Measurements from ENCODE around the gene UVRAG.
"Not testable (repeated sequence)": the region's sequence is repeated elsewhere in the genome, so short reads cannot be mapped to it uniquely, and the experiment has no call there.

Gene UVRAG

GRCh38 chr11:75907906-75908527 is 93.0 kb downstream of the UVRAG start:
- DNase-seq (ENCODE audit: insufficient read length, low spot score): no peak
- no peak for TF ChIP-seq POLR2A (IDR thresholded peaks at IDR 0.05; ENCODE audit: low read depth, low read length)
- no peak for FAIRE-seq

DNA sequence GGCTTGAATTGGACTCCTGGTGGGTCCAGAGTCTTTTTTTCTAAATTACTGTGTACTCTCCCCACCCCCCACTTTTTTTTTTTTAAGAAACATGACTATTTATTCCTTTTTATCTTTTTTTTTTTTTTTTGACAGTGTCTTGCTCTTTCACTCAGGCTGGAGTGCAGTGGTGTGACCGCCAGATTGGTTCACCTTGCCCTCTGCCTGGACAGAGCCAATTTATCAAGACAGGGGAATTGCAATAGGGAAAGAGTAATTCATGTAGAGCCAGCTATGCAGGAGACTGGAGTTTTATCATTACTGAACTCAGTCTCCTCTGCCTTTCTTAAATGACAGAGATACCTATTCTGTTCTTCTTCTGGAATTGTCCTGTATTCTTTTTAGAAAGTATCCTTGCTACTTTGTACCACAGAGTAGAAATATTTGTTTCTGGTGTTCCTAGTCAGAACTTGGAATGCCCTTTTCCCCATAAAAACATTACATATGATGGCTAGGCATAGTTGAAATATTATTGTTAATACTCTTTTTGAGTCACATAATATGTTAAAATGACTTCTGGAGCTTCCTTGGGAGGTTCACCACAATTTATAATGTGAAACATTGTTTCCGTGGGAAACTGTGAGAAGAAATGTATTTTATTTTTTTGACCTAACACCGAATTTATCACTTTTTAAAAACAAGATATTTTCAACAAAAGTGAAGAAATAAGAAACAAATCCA is 95.6 kb downstream of the UVRAG start:
- DNase-seq (ENCODE audit: insufficient read length, low spot score): no peak
- no peak for TF ChIP-seq POLR2A (IDR thresholded peaks at IDR 0.05; ENCODE audit: low read depth, low read length)
- FAIRE-seq: no peak

DNA sequence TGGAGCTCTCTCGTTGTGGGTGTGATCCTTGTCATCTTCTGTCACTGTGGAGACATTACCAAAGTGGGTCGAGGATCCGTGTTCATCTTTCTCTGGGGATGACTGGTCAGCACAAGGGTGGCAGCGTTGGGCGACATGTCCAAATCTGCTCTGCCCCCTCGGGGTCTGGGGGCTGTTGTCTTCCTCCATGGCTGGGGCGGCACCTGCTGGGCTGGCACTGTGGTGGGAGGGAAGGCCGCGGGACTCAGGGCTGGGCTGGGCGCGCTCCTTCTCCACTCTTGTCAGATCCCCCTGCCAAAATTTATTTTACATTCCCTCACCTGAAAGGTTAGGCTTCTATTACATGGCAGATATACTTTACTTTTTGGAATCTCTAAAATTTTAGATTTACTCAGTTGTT is 96.4 kb downstream of the UVRAG start:
- no peak for TF ChIP-seq POLR2A (IDR thresholded peaks at IDR 0.05; ENCODE audit: low read depth, low read length)
- no peak for DNase-seq (ENCODE audit: insufficient read length, low spot score)
- no peak for FAIRE-seq

GRCh38 chr11:75913984-75914383 is 99.0 kb downstream of the UVRAG start:
- no peak for DNase-seq (ENCODE audit: insufficient read length, low spot score)
- no peak for TF ChIP-seq POLR2A (IDR thresholded peaks at IDR 0.05; ENCODE audit: low read depth, low read length)
- FAIRE-seq: no peak

- TF ChIP-seq POLR2A (IDR thresholded peaks at IDR 0.05; ENCODE audit: low read depth, low read length): no peak
- FAIRE-seq (no peak), DNase-seq (ENCODE audit: insufficient read length, low spot score) (no peak)
Observed at GRCh38 chr11:75916882-75917281, 101.9 kb downstream of the UVRAG start.

DNA sequence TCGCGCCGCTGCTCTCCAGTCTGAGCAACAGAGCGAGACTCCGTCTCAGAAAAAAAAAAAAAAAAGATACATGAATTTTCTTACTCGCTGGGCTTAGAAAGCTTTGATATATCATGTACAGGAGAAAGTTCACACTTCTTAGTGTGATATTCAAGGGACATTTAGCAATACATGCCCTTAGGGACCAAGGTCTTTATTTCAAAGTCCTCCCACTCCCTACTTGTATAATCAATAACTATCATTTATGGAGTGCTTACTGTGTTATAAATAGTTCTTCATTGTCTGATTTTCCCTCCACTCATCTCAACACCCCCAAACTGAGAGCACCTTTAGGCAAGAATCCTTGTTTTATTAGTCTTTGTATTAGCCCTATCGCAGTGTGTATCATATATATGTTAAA is 103.3 kb downstream of the UVRAG start:
- no peak for TF ChIP-seq POLR2A (IDR thresholded peaks at IDR 0.05; ENCODE audit: low read depth, low read length)
- no peak for DNase-seq (ENCODE audit: insufficient read length, low spot score)
- FAIRE-seq: no peak

DNA sequence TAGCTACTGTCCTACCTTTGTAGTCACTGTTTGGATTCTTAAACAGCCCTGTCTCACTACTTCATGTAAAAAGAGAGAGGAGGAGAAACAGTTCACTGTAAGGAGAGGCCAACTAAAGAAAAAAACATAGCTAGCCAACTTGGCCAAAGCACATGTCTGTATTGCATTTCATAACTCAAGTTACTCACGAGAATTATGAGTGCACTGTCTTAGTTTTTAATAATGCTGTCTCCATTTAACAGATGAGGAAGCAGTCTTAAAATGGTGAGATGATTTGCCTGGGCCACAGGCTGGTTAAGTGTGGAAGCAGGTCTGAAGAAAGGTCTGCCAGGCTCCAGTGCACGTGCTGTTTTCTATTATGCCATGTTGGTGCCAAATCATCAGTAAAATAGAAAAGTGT is 104.5 kb downstream of the UVRAG start:
- DNase-seq (ENCODE audit: insufficient read length, low spot score) (no peak), FAIRE-seq (peak; percentile 52)

DNA sequence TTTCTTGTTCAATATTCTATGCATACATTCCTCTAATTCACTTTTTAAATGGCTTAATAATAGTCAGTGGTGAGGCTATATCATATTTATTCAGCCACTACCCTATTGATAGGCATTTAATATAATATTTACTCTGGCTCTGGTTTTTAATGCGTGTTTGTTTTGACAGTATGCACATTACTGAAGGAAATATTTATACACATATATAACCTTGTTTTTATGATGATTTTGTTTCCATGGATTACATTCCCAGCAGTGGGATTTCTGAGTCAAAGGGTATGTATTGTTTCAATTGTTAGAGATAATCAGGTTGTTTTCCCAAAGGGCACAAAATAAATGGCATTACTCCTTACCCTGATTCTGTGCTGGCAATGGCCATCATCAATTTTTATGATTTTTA is 105.8 kb downstream of the UVRAG start:
- DNase-seq (ENCODE audit: insufficient read length, low spot score) (no peak), FAIRE-seq (no peak)
- no peak for TF ChIP-seq POLR2A (IDR thresholded peaks at IDR 0.05; ENCODE audit: low read depth, low read length)

More for the DNA sequence above, 104.5 kb downstream of the UVRAG start:
- TF ChIP-seq POLR2A (IDR thresholded peaks at IDR 0.05; ENCODE audit: low read depth, low read length): no peak

DNA sequence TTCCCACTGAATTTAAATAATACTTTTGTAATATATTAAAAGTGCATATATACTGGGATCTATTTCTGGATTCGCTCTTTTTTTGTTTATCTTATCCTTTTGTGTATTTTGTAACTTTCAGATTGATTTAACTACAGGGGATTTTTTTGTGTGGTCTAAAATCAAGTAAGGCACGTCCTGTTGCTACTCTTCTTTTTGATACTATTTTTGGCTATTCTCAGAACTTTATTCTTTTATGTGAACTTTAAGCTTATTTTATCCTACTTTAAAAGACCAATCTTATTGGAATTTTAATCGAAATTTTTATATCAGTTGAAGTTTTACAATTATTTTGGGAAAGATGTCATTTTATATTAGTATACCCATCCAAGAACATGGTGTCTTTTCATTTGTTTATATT is 106.8 kb downstream of the UVRAG start:
- FAIRE-seq (no peak), DNase-seq (ENCODE audit: insufficient read length, low spot score) (no peak)
- no peak for TF ChIP-seq POLR2A (IDR thresholded peaks at IDR 0.05; ENCODE audit: low read depth, low read length)

- peak; percentile 15 for DNase-seq (ENCODE audit: insufficient read length, low spot score)
- no peak for TF ChIP-seq POLR2A (IDR thresholded peaks at IDR 0.05; ENCODE audit: low read depth, low read length)
- FAIRE-seq: peak; percentile 93
Observed at GRCh38 chr11:75924966-75925784, 110.2 kb downstream of the UVRAG start.

GRCh38 chr11:75925785-75926164 is 110.8 kb downstream of the UVRAG start:
- FAIRE-seq (no peak), DNase-seq (ENCODE audit: insufficient read length, low spot score) (no peak)

GRCh38 chr11:75929706-75930105 is 114.7 kb downstream of the UVRAG start:
- DNase-seq (ENCODE audit: insufficient read length, low spot score) (no peak), FAIRE-seq (peak; percentile 62)
- no peak for TF ChIP-seq POLR2A (IDR thresholded peaks at IDR 0.05; ENCODE audit: low read depth, low read length)

More at GRCh38 chr11:75925785-75926164, 110.8 kb downstream of the UVRAG start:
- no peak for TF ChIP-seq POLR2A (IDR thresholded peaks at IDR 0.05; ENCODE audit: low read depth, low read length)

DNA sequence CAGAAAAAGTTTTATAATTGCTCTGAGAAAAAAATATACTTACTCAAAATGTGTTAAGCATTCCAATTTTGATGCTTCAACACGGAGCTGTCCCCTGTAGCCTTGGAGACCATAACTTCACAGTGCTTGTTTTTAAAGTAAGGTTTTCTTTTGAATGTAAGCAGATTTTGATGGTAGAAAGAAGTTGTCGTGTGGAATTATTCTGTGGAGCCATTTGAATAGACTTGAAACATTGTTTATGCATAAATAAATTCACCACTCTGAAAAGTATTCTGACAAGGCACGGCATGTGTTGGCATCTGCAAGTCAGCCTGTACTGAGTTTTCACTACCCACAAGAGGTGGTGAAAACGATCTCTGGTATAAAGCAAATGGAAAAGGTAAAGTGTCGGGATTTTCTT is 115.5 kb downstream of the UVRAG start:
- FAIRE-seq: no peak
- no peak for DNase-seq (ENCODE audit: insufficient read length, low spot score)
- TF ChIP-seq POLR2A (IDR thresholded peaks at IDR 0.05; ENCODE audit: low read depth, low read length): no peak

DNA sequence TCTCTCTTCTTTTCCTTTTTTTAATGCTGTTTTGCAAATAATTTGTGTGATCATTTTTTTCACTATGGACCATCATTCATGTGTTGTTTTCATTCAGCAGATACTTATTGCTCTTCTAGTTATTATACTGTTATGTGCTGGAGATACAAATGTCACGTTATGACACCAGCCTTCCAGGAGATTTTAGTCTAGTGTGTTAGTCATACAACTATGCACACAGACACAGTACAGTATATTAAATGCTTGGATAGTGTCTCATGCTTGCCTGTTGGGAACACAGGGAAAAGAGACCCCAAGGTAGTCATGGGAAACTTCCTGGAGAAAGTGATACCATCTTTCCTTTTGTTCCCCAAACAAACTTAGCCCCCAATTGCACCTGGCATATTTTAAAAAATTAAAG is 116.1 kb downstream of the UVRAG start:
- DNase-seq (ENCODE audit: insufficient read length, low spot score): peak; percentile 12
- TF ChIP-seq POLR2A (IDR thresholded peaks at IDR 0.05; ENCODE audit: low read depth, low read length): no peak
- peak; percentile 88 for FAIRE-seq

GRCh38 chr11:75933736-75934135 is 118.7 kb downstream of the UVRAG start:
- DNase-seq (ENCODE audit: insufficient read length, low spot score): not testable (repeated sequence)
- FAIRE-seq: peak; percentile 33
